Measurements from ENCODE around the gene BFSP2. TPM values are rescaled to one million over a fixed set of nuclear protein-coding genes. Genes with fewer than 3 reads are reported as not detected.

Gene BFSP2
- not detected in 2 replicates for total RNA-seq

GRCh38 chr3:133400006-133400515 lies at the start of gene BFSP2:
BFSP2 (plus strand) TSS chr3:133400056; CDS start chr3:133400084, 28 bp downstream.

Other genes with a start within 250 kb of the BFSP2 start
- gene CDV3, start 173.6 kb downstream of the BFSP2 start, total RNA-seq: 135 and 150 TPM in 2 replicates

Measured in aortic smooth muscle cell (primary cell).